Measurements from ENCODE around the gene CALD1. TPM values are rescaled to one million over a fixed set of nuclear protein-coding genes. Genes with fewer than 3 reads are reported as not detected.

CALD1 gene
- total RNA-seq, 1 experiment from 2014 or later: 47.9 TPM

DNA sequence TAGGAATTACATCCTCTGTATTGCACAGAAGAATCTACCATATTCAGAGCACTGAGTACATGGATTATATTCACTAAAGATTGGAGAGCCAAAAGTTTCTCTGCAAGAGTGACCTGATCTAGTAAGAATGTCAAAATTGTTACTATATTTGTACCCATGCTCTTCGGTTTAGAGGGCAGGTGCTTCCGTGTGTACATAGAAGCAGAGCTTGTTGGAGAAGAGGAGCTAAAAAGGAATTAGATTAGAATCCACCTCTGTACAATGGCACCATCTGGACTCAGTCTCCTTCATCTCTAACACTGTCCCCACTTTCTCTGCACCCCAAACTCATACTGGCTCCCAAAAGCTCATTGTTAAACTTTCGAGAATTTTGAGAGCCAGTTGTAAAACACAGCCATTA, 8.3 kb downstream of the CALD1 start:
- POLR2A ChIA-PET (ENCODE audit: low non-redundant PET): no interaction called here
- intact Hi-C loops (cut with micrococcal nuclease; ENCODE audit: unreplicated experiment): no loop called here
- Histone ChIP-seq H3K4me1 (ENCODE audit: insufficient read depth, low read length, poor library complexity, severe bottlenecking) (peaks cover 7% of the 10 kb centered on the region), H3K27ac (ENCODE audit: low read depth, low read length, poor library complexity, severe bottlenecking) (no peak overlapping the region), H3K27me3 (replicated peaks; ENCODE audit: insufficient read depth, low read depth, low read length, poor library complexity) (no peaks in the 10 kb centered on the region), H3K4me3 (ENCODE audit: low read depth, low read length, poor library complexity, severe bottlenecking) (no peak overlapping the region), H3K36me3 (ENCODE audit: insufficient read depth, low read length, poor library complexity, severe bottlenecking) (no peaks in the 10 kb centered on the region), H3K9me3 (ENCODE audit: low read depth, low read length, poor library complexity, severe bottlenecking) (no peaks in the 10 kb centered on the region)
- CTCF ChIA-PET: no interaction called here
- BruUV-seq (replicated peaks): no TSS peak
- no peak for TF ChIP-seq EZH2 (IDR thresholded peaks at IDR 0.05; ENCODE audit: borderline replicate concordance, low read depth, low read length, poor library complexity, severe bottlenecking)
- no peak for TF ChIP-seq CTCF (conservative IDR thresholded peaks at IDR 0.05; ENCODE audit: low read depth, low read length)
- no peak for DNase-seq (ENCODE audit: low spot score)

- ChIA-PET CTCF (no interaction called here), POLR2A (ENCODE audit: low non-redundant PET) (no interaction called here)
- Histone ChIP-seq H3K9me3 (ENCODE audit: low read depth, low read length, poor library complexity, severe bottlenecking) (no peaks in the 10 kb centered on the region), H3K4me1 (ENCODE audit: insufficient read depth, low read length, poor library complexity, severe bottlenecking) (peaks cover 7% of the 10 kb centered on the region), H3K4me3 (ENCODE audit: low read depth, low read length, poor library complexity, severe bottlenecking) (no peak overlapping the region), H3K36me3 (ENCODE audit: insufficient read depth, low read length, poor library complexity, severe bottlenecking) (no peaks in the 10 kb centered on the region), H3K27me3 (replicated peaks; ENCODE audit: insufficient read depth, low read depth, low read length, poor library complexity) (no peaks in the 10 kb centered on the region), H3K27ac (ENCODE audit: low read depth, low read length, poor library complexity, severe bottlenecking) (no peak overlapping the region)
- BruUV-seq (replicated peaks): no TSS peak
- DNase-seq (ENCODE audit: low spot score): no peak
- intact Hi-C loops (cut with micrococcal nuclease; ENCODE audit: unreplicated experiment): no loop called here
- no peak for TF ChIP-seq EZH2 (IDR thresholded peaks at IDR 0.05; ENCODE audit: borderline replicate concordance, low read depth, low read length, poor library complexity, severe bottlenecking)
- TF ChIP-seq CTCF (conservative IDR thresholded peaks at IDR 0.05; ENCODE audit: low read depth, low read length): no peak
Observed at GRCh38 chr7:134788191-134788590, 8.8 kb downstream of the CALD1 start.

GRCh38 chr7:134789967-134790685, 10.7 kb downstream of the CALD1 start:
- Histone ChIP-seq H3K36me3 (ENCODE audit: insufficient read depth, low read length, poor library complexity, severe bottlenecking) (no peaks in the 10 kb centered on the region), H3K4me1 (ENCODE audit: insufficient read depth, low read length, poor library complexity, severe bottlenecking) (peaks cover 7% of the 10 kb centered on the region), H3K4me3 (ENCODE audit: low read depth, low read length, poor library complexity, severe bottlenecking) (no peak overlapping the region), H3K9me3 (ENCODE audit: low read depth, low read length, poor library complexity, severe bottlenecking) (no peaks in the 10 kb centered on the region), H3K27ac (ENCODE audit: low read depth, low read length, poor library complexity, severe bottlenecking) (peak overlapping the region; percentile 75), H3K27me3 (replicated peaks; ENCODE audit: insufficient read depth, low read depth, low read length, poor library complexity) (no peaks in the 10 kb centered on the region)
- TF ChIP-seq CTCF (conservative IDR thresholded peaks at IDR 0.05; ENCODE audit: low read depth, low read length) (no peak), EZH2 (IDR thresholded peaks at IDR 0.05; ENCODE audit: borderline replicate concordance, low read depth, low read length, poor library complexity, severe bottlenecking) (no peak)
- DNase-seq (ENCODE audit: low spot score): peak; percentile 69
- ChIA-PET CTCF (no interaction called here), POLR2A (ENCODE audit: low non-redundant PET) (no interaction called here)
- intact Hi-C loops (cut with micrococcal nuclease; ENCODE audit: unreplicated experiment): no loop called here
- no TSS peak for BruUV-seq (replicated peaks)
